ENCODE measurements around the gene TTC39C.

GRCh38 chr18:24078391-24078790 lies 63.8 kb downstream of the TTC39C start:
- TF ChIP-seq CEBPB (IDR thresholded peaks at IDR 0.05) (no peak), EP300 (IDR thresholded peaks at IDR 0.05; ENCODE audit: borderline replicate concordance) (no peak), YY1 (IDR thresholded peaks at IDR 0.05; ENCODE audit: low read depth) (no peak), USF1 (IDR thresholded peaks at IDR 0.05) (no peak), EGR1 (IDR thresholded peaks at IDR 0.05) (no peak), TAF1 (IDR thresholded peaks at IDR 0.05; ENCODE audit: low read depth) (no peak)

Measured in Ishikawa (cell line).